GM19467 (cell line): Measurements from ENCODE around the gene GDF7.

Experiments used
- ATAC-seq: cut with Tn5 transposase; IDR thresholded peaks from one replicate; pipeline ENCODE4 v1.9.1; 2021; ENCODE audit warnings: mild to moderate bottlenecking, moderate library complexity; ENCODE audit not compliant: unreplicated experiment

GDF7 gene

DNA sequence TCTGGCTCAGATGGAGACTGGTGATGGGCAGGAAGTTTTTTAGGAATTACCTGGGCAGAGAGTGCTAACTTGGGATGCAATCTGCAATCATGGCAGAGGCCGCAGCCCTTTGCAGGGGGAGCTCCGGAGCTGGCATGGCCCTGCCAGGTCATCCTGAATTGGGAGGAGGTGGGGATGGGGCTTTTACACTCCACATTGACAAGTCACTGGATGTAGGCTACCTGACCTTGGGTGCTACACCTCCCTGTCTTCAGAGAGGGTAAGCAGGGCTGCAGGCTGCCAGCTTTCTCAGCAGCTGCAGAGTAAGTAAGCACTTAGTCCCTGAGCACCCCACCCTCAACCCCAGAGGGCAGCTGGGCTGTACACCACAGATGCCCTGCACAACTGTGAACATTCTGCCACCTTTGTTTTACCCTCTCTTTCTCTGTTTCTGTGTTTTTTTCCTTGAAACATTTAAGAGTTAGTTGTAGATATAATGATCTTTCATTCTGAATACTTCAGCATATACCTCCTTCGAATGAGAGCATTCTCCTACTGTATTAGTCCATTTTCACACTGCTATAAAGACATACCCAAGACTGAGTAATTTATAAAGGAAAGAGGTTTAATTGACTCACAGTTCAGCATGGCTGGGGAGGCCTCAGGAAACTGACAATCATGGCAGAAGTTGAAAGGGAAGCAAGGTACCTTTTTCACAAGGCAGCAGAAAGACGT, 9.3 kb upstream of the GDF7 start:
- ATAC-seq: no peak

DNA sequence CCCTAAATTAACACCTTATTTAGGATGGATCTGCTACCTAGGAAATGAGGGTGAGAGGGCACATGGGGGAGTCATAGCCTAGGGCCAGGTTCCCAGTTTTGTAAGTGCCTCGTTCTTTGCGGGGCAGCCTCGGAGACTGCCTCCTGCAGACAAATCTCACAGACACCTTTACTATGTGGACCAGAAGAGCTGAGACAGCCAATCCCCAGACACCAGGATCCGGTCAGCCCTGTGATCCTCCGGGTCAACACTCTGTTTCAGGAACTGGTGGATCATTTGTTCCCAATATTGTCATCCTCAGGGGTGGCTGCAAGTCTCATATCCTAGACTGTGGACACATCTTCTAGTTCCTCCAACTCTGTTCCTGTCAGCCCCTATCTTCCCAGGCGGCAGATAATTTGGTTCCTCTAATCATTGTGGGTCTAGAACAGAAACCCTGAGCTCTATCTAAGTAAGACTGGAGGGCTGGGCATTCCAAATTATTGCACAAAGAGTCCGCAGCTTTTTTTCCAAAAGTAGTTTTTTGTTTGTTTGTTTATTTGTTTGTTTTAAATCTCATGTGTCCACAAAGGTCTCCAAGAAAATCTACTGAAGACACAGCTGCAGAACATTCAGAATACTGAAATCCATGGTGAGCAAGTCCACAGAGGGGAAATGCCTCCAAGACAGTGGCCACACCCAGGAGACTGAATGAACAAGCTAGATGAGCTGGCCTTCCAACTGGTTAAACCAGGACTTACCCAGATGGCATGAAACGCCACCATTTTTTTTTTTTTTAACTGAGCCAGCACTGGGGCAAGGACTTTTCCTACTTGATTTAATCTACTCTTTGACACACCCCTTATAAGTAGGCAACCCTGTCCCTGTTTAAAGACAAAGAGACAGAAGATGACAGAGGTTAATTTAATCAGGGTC, 6.2 kb upstream of the GDF7 start:
- ATAC-seq: no peak

DNA sequence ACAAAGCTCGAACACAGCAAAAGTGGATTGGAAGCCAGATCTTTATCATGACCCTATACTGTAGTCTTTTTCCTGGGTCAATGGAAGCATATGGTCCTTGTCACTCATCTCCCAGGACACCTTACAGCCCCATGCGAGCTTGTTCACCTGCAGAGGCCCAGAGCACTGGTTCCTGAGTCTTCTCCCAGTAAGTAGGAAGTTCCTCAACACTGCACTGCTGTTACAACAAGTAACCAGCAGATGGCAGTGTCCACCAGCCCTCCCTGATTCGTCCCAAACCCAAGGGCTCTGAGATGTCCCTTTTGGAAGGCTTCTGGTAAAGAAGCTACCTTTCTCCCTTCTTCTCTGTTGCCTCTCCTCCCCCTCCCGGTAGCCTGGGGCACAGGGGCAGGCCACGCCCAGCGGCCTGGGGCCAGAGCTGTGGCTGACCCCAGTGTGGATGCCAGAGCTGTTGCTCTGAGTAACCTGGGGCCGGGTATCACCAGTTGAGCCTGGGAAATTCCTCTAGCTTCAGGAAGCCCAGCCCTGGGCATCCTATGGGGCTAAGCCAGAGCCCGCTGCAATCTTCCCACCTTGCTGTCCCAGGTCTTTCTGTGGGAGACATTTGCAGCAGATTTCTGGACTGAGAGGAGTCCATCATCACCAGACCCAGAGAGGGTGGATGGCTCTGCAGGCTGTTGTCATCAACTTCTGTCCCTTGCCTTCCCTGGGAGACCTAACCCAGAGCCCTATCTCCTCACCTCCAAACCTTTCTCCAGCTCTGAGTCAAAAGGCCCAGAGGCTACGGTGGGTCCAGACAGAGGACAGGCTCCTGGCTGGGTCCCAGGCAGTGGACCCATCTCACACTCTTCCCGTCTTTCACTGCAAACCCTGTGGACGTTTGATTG, 5.3 kb upstream of the GDF7 start:
- ATAC-seq: peak; percentile 59

DNA sequence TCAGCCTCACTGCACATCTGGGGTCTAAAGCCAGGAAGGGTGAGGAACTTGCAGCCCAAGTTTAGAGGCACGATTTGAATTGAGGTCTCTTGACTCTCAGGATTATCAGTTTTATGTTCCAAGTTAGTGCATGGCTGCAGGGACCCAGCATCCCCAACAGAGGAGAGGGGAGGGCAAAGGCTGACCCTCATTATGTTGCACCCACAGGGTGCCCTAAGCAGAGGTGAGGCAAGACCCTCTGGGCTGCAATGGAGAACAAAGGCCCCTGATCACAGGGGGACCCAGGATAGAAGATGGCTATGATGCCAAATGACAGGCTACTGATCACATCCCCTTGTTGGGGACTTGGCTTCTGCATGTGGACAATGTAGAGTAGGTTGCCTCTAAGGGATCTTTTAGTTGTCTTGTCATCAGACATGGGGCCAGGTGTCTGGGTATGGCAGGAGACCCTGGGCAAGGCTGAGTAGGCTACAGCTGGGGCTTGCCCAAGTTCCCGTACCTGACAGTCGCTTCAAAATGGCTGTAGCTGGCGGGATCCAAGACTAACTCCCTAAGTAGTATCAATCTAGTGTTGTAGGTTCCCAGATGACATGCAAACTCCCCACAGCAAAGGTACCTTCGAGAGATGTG, 4.5 kb upstream of the GDF7 start:
- no peak for ATAC-seq

DNA sequence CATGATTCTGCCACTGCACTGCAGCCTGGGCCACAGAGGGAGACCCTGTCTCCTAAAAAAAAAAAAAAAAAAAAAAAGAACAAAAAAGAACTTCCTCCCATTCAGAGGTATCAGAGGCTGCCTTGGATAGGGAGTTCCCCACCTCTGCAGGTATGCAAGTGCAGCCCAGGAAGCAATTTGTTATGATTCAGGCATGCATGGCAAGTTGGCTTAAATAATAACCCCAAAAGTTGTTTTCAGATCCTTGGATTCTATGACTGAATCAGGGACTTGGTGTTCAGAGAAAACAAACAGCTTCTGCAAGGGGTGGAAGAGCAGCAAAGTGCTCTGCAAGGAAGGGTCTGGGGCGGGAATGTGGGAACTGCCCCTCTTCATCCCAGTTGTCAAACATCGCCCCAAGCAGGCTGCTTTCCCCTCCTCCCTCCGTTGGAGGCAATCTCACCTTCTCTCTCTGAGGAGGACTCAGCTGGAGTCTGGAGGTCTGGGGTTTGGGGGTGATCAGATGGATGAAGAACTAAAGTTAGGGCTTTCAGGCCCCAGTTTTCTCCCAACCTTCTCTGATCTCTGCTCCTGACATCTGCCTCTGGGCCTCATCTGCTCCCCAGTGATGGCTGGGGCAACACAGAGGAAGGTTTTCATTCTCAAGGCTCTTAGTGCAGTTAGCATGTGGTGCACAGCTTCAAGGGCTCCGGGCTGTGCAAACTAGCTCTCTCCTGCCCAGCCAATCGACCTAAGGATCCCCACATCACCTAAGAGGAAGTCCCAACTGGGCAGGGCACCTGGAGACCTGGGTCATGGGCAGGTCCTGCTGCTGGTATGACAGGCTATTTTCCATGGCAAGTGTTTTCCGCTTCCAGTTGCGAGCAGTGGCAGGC, 3.5 kb upstream of the GDF7 start:
- ATAC-seq: no peak

DNA sequence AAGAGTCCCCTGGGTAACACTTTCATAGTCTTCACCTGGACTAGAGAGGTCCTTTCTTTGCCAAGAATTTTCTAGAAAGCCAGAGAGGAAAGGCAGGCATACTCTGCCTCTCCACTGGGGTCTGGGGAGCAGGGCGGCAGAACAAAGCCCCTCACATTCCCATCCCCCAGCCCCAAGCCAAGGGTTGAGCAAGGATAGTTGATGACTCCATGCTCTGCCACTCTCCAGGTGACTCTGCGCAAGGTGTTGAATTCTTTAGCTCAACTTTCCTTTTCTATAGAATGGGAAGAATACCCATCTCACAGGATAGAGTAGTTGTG, 2.9 kb upstream of the GDF7 start:
- no peak for ATAC-seq

DNA sequence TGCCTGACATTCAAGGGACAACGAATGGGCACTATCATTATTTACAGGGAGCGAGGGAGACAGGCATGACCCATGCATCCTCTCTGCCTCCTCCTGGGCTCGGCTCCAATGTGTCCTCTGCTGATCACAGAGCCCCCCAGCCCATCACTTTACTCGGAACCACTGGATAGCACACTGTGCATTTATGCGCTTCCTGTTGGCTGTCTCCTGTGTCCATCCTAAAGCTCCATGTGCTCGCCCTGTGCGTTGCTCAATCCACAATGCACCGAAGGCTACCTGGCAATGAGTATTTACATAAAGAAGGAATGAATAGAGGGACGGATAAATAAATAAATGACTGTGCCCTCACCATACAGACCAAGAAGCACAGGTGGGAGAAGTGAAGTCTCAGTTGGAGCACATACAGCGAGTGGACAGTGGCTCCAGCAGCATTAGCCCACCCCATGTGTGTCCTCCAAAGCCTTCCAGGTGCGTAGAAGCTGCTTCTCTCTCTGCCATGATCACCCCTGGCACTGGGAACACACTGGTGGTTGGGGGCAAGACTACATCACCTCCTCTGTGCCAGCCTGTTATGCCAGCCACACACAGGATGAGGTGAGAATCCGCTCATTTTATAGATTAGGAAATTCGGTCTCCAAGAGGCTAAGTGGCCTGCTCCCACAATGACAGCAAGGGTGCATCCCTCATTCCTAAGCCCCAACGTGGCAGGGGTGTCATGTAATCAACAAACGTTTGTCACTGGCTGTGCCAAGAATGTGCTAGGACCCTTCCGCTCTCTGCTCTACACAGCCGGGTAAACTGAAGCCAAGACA, 2.3 kb upstream of the GDF7 start:
- no peak for ATAC-seq

DNA sequence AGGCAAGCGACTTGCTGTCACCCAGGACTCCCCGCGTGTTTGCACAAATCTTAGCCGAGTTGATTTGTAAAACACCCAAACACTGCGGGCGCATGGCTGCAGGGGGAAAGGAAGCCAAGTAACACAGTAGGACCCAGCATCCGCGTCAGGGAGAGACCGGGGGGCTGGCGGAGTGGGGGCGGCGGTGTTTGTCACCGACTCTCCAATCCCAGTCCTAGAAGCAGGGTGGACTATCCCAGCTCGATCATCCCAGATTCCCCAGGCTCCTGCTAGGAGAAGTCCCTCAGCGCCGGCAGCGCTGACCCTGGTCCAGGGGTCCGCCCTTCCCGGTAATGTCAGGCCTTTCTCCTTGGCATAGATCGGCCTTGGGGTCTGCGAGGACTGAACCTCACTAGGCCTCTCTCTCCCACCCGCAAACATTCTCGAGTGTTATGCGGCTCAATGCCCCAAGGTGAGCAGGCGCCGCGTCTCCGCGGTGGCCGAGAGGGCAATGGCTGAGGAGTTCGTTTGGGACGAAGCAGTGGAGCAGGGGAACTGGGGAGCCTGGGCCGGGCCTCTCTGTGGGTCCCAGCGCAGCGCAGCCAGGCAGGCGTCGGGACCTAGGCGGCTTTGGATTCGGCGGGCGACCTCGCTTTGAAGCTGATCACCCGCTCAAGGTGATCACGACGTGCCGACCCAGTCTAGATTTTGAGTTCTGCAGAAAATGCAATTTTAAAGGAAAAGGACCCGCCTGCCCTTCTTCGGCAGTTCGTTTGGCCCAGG, 1.5 kb upstream of the GDF7 start:
- no peak for ATAC-seq

DNA sequence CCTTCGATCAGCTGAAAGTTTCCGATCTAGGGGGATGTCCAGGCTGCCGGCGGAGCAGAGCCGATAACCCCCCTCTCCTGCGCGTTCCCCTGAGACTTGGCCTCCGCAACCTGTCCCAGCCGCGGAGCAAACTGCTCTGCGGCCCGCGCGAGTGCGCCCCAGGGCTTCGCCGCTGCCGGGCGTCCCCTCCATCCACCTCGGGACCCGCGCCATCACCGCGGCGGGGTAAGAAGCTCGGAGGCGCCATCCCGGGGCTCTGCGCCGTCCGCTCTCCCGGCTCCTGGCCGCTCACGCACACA, 990 bp upstream of the GDF7 start:
- no peak for ATAC-seq

DNA sequence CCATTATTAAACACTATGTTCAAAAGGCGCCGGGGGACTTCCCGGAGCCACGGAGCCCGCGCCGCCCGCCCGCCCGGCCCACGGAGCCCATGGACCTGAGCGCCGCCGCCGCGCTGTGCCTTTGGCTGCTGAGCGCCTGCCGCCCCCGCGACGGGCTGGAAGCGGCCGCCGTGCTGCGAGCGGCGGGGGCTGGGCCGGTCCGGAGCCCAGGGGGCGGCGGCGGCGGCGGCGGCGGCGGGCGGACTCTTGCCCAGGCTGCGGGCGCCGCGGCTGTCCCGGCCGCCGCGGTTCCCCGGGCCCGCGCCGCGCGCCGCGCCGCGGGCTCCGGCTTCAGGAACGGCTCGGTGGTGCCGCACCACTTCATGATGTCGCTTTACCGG, 197 bp downstream of the GDF7 start:
- ATAC-seq: no peak

DNA sequence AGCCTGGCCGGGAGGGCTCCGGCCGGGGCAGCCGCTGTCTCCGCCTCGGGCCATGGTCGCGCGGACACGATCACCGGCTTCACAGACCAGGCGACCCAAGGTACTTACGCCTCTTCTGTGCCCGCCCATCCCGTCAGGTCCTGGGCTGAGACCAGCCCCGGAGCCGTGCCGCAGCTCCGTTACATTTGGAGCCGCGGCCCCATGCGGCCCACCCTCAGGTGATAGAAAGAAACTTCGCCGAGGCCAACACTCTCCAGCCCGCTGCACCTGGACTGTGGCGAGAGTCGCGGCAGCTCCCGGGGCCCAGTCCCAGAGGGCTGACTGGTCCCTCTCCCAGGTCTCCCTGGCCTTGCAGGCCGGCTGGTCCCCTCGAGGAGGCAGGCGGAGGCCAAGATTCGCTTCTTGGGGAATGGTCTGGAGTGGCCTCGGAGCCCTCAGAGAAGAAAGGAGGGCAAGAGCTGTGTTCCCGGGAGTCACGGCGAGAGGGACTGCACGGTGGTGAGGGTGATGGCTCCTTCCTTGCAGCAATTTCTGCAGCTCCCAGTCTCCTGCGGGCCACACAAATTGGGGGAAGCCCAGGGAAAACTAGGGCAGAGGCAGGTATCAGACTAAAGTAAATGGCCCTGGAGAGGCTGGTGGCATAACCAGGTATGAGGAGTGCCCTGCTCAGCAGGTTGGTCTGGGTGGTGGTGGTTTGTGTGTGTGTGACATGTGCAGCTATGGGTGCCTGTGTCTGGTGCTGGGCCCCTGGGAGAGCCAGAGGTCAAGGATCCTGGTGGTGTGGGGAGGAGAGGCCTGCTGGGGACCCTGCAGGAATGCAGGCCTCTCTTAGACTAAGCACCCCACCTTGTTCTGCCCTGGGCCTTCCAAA, 822 bp downstream of the GDF7 start:
- ATAC-seq: no peak

DNA sequence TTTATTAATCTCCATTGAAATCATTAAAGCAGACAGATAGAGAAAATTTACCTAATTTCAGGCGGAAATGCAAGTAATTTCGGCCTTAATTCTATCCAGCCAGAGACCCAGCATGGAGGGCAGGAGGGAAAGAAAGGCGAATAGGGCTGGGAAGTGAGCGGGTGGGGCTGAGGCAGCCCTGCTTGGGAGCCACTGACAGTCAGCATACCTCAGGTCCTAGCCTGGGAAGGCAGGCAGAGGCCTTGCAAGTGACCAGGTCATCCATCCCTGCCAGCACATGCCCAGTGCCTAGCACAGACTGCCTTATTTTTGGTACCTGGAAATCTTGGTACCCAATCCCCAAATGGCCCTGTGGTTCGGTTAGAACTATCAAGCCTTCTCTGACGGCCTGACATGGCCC, 1.5 kb downstream of the GDF7 start:
- ATAC-seq: no peak

DNA sequence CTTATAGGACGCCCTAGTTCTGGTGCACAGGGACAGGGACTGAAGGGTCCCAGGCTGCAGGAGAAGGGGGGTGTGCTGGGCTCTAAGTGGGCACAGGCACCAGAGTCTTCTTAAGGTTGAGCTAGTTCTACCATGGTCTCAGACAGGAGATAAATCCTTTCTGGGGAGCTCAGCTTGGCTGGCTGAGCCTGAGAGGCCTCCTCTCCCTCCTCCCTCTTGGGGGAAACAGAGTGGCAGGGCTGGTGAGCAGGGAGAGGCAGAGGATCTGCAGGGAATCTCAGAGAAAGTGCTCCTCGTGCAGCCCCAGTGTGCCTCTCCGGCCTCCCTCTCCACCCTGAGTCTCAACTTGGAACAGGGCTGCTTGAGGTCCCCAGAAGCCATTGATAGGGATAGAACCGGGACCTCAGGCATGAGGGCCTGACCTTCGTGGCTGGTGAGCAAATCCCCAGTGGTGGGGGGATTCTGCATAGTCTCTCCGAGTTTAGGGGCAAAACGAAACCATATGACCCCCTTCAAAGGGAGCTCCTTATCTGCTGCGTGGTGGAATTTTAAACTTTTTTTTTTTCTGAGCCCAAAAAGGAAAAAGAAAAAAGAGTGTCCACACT, 2.0 kb downstream of the GDF7 start:
- ATAC-seq: no peak

DNA sequence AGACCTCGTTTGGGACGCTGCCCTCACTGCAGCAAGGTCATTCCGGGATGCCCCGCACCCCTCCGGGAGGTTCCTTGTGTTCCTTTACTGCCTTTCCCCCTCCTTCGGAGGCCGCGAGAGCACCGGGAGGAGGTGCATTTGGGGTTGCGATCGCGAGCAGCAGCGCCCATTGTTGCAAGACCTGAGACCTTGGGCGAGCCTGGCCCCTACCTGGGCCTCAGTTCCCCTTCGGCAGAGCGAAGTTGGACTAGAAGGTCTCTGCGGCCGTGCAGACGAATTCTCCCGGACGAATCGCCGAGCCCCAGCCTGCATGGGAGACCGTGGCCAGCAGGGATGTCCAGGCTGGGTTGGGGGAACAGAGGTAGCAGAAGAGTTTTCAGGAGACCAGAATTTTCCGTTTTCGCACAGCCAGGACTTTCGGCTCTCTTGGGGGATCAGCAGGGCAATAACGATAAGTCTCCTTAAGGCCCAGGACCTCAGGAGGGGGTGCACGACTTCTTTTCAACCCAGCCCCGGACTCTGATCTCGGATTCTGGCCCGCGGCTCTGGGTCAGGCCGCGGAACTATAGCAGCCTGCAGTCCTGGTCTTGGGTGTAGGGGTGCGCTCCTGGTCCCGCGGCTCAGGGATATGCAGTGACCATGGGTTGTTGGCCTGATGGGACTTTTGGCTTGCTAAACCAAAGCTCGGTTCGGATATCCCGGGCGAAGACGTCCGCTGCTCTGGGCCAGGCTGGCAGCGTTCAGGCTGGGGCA, 2.8 kb downstream of the GDF7 start:
- no peak for ATAC-seq

DNA sequence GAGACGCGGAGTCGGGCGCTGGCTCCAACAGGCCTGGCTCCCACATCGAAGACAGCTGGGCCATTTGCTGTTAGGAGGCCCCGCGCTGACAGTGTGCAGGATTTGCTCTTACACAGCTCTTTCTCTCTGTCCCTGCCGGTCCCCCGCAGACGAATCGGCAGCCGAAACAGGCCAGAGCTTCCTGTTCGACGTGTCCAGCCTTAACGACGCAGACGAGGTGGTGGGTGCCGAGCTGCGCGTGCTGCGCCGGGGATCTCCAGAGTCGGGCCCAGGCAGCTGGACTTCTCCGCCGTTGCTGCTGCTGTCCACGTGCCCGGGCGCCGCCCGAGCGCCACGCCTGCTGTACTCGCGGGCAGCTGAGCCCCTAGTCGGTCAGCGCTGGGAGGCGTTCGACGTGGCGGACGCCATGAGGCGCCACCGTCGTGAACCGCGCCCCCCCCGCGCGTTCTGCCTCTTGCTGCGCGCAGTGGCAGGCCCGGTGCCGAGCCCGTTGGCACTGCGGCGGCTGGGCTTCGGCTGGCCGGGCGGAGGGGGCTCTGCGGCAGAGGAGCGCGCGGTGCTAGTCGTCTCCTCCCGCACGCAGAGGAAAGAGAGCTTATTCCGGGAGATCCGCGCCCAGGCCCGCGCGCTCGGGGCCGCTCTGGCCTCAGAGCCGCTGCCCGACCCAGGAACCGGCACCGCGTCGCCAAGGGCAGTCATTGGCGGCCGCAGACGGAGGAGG, 3.5 kb downstream of the GDF7 start:
- no peak for ATAC-seq
